K562 (cell line): ENCODE data around the gene MAPK1IP1L. TPM values are rescaled to one million over a fixed set of nuclear protein-coding genes. Genes with fewer than 3 reads are reported as not detected.

ENCODE experiments used
- ARHGAP35 ChIP-seq: fragments of 450-650 bp; IDR thresholded peaks from 2 replicates; pipeline ENCODE4 v1.6.1; 2018; ENCODE audit not compliant: partially characterized antibody
- ATF7 ChIP-seq: fragments of 450-650 bp; IDR thresholded peaks from 2 replicates; pipeline ENCODE4 v1.7.1; 2014; ENCODE audit warnings: mild to moderate bottlenecking, moderate library complexity
- CBX2 ChIP-seq: fragments of 200-600 bp; sonication (generic); IDR thresholded peaks from one replicate; pipeline ENCODE4 v1.6.1; 2012; ENCODE audit warnings: mild to moderate bottlenecking, low read length, inconsistent platforms; ENCODE audit not compliant: insufficient read depth, poor library complexity, severe bottlenecking
- EGR1 ChIP-seq: fragments of 450-650 bp; conservative IDR thresholded peaks from 2 replicates; pipeline ENCODE4 v1.6.1; 2017; ENCODE audit warnings: mild to moderate bottlenecking
- FOS ChIP-seq: IDR thresholded peaks from 3 replicates; pipeline ENCODE4 v1.6.1; 2011; ENCODE audit not compliant: insufficient read length; ENCODE audit errors: extremely low read depth
- HDAC3 ChIP-seq: fragments of 450-650 bp; IDR thresholded peaks from 2 replicates; pipeline ENCODE4 v1.6.1; 2018; ENCODE audit warnings: borderline replicate concordance, mild to moderate bottlenecking, moderate library complexity; ENCODE audit not compliant: partially characterized antibody
- IRF2 ChIP-seq: sonication (generic); formaldehyde crosslinking; IDR thresholded peaks from 2 replicates; pipeline ENCODE4 v1.8.1; 2022; ENCODE audit warnings: mild to moderate bottlenecking, missing genetic modification reagents
- MXD1 ChIP-seq: fragments of 250-450 bp; sonication (Bioruptor Pico); IDR thresholded peaks from 2 replicates; pipeline ENCODE4 v1.8.0; 2021; ENCODE audit warnings: borderline replicate concordance, mild to moderate bottlenecking, moderate library complexity; ENCODE audit not compliant: poor library complexity, severe bottlenecking
- MYC ChIP-seq, 2 experiments: fragments of 250-450 bp in 1 of 2; sonication (Bioruptor Pico) in 1 of 2; IDR thresholded peaks; 2 replicates each; pipeline versions ENCODE4 v1.5.1 to v1.6.1; 2012 to 2021; ENCODE audit warnings: low read depth in 2 of 2, borderline replicate concordance in 1 of 2, improper control_type of control experiment in 1 of 2, low read length in 1 of 2, mild to moderate bottlenecking in 1 of 2, moderate library complexity in 1 of 2
- NBN ChIP-seq: fragments of 450-650 bp; IDR thresholded peaks from 2 replicates; pipeline ENCODE4 v1.6.1; 2016; ENCODE audit warnings: low read depth, mild to moderate bottlenecking
- PCBP1 ChIP-seq: fragments of 200-400 bp; formaldehyde crosslinking; IDR thresholded peaks from 2 replicates; pipeline ENCODE4 v1.6.1; 2018; ENCODE audit warnings: mild to moderate bottlenecking, low read depth, low read length; ENCODE audit not compliant: poor library complexity, severe bottlenecking
- PHTF2 ChIP-seq: fragments of 250-450 bp; sonication (Bioruptor Pico); IDR thresholded peaks from 2 replicates; pipeline ENCODE4 v1.5.0; 2021; ENCODE audit warnings: mild to moderate bottlenecking
- RUNX1 ChIP-seq: sonication (generic); IDR thresholded peaks from 2 replicates; pipeline ENCODE4 v1.6.1; 2016; ENCODE audit warnings: antibody characterized with exemption, low read depth
- SP2 ChIP-seq: IDR thresholded peaks from 2 replicates; pipeline ENCODE4 v1.6.1; 2011; ENCODE audit warnings: mild to moderate bottlenecking, low read depth, low read length, moderate library complexity; ENCODE audit not compliant: poor library complexity, severe bottlenecking; ENCODE audit errors: extremely low read depth
- TBL1XR1 ChIP-seq, 2 experiments: IDR thresholded peaks; 2 replicates each; pipeline ENCODE4 v1.6.1; 2012; ENCODE audit warnings: improper control_type of control experiment in 2 of 2, low read length in 2 of 2, mild to moderate bottlenecking in 1 of 2
- TFAM ChIP-seq: fragments of 250-450 bp; sonication (Bioruptor Pico); conservative IDR thresholded peaks from 2 replicates; pipeline ENCODE4 v1.5.0; 2021; ENCODE audit warnings: mild to moderate bottlenecking, moderate library complexity
- ZBTB17 ChIP-seq: fragments of 450-650 bp; formaldehyde crosslinking; IDR thresholded peaks from 2 replicates; pipeline ENCODE4 v1.4.0; 2020; ENCODE audit warnings: mild to moderate bottlenecking
- ZC3H8 ChIP-seq: fragments of 450-650 bp; IDR thresholded peaks from 2 replicates; pipeline ENCODE4 v1.6.1; 2017
- ZNF253 ChIP-seq: fragments of 250-450 bp; sonication (Bioruptor Pico); conservative IDR thresholded peaks from 2 replicates; pipeline ENCODE4 v1.6.1; 2021; ENCODE audit warnings: mild to moderate bottlenecking
- ZNF395 ChIP-seq: fragments of 200-800 bp; sonication (Bioruptor generic); IDR thresholded peaks from 2 replicates; pipeline ENCODE4 v1.6.1; 2017; ENCODE audit warnings: missing genetic modification characterization, missing compliant biosample characterization
- ZNF764 ChIP-seq: fragments of 250-450 bp; sonication (Bioruptor Pico); IDR thresholded peaks from 2 replicates; pipeline ENCODE4 v1.4.0; 2020; ENCODE audit warnings: low read depth, mild to moderate bottlenecking, moderate library complexity
- ZNF79 ChIP-seq: fragments of 250-450 bp; sonication (Bioruptor Pico); IDR thresholded peaks from 2 replicates; pipeline ENCODE4 v1.4.0; 2020; ENCODE audit warnings: low read depth, mild to moderate bottlenecking, moderate library complexity
- polyA plus RNA-seq, 8 experiments: library from polyadenylated mRNA; depleted of rRNA in 4 of 8; stranded (reverse) in 5 of 8; unstranded in 3 of 8; fragments of >200 nt; fragmentation: Nextera tagmentation in 2 of 8; fragmentation: Illumina TruSeq in 1 of 8; extraction: Ambion mirVana in 2 of 8; extraction: Trizol in 1 of 8; gene quantifications; 2 replicates each; pipeline versions ENCODE4 v1.2.1 to v1.2.3, GENCODE V29; 2011 to 2014; ENCODE audit warnings: inconsistent platforms in 1 of 8, missing spikeins in 1 of 8
- total RNA-seq, 7 experiments: library from RNA; depleted of rRNA in 6 of 7; stranded (reverse); fragments of >200 nt in 6 of 7; fragmentation: Illumina TruSeq in 2 of 7; extraction: Trizol in 2 of 7; gene quantifications; 2 replicates each; pipeline versions ENCODE4 v1.2.1 to v1.2.3, GENCODE V29; 2011 to 2021; ENCODE audit warnings: low replicate concordance in 1 of 7
- TF ChIP-seq, protein P1 (sequence below): fragments of 450-650 bp; formaldehyde crosslinking; IDR thresholded peaks from 2 replicates; pipeline ENCODE4 v1.4.0; 2020; ENCODE audit warnings: mild to moderate bottlenecking, moderate library complexity
- TF ChIP-seq, protein P2 (sequence below): fragments of 250-450 bp; sonication (Bioruptor Pico); IDR thresholded peaks from 2 replicates; pipeline ENCODE4 v1.5.1; 2021; ENCODE audit warnings: mild to moderate bottlenecking

Gene MAPK1IP1L
- total and polyA plus RNA-seq, 9 of the 15 experiments (the other 6 are each of a cell fraction or from before 2014, with no cell fraction given): 32.7 to 99.4 (median 49.8) TPM

DNA sequence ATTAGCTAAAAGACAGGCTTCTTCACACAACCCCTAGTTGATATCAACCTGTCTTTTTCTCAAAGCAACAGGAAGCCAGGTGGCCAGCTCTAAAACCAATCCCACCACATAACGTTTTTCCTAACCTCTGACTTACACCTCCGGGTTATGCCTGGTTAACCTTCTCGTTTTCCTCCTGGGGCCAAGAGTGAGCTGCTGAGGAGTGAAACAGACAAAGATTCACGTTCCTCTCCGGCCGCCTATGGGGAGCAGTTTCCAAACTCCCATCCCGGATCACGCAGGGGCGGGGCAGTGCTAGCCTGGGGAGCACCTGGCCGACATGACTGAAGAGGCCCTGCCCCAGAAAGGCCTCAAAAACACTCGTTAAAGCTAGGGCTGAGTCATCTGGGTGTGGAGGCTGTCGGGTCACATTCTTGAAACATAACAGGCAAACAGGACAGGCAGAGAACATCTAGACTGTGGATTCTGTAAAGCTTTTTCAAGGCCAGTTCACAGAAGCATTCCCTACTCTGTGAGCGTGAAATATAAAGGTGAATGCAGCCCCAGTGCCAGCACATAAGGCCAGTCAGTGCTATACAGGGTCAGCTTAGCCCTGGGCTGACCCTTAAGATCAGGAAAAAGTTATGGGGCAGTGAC is 51.7 kb downstream of the MAPK1IP1L start (continued):
- TF ChIP-seq TFAM (no peak), SP2 (no peak), ATF7 (peak; percentile 31; the same call in 1 of the 2 replicates), TBL1XR1 (IDR thresholded peaks at IDR 0.05; ENCODE audit: low read length in 2 of 2) (0 out of 4 replicates have a peak, but pooled peaks of 1 of the 2 experiments have one; percentile 46), NBN (no peak), RUNX1 (no peak), ZBTB17 (no peak), IRF2 (no peak), CBX2 (no peak), PCBP1 (no peak), HDAC3 (peak; percentile 39), ZC3H8 (no peak), ZNF79 (CRISPR knock-in tag) (no peak), ZNF764 (CRISPR knock-in tag) (no peak), MXD1 (CRISPR knock-in tag) (no peak), ZNF253 (CRISPR knock-in tag) (no peak), EGR1 (no peak), ZNF395 (CRISPR knock-in tag) (0 out of 2 replicates have a peak, but pooled peaks have one; percentile 46), MYC (IDR thresholded peaks at IDR 0.05; ENCODE audit: low read depth, low read length) (0 out of 2 replicates have a peak, but pooled peaks have one; percentile 50), MYC (CRISPR knock-in tag; IDR thresholded peaks at IDR 0.05; ENCODE audit: borderline replicate concordance, low read depth) (no peak), FOS (no peak), PHTF2 (CRISPR knock-in tag) (no peak), ARHGAP35 (no peak)
- TF ChIP-seq, protein P1, sequence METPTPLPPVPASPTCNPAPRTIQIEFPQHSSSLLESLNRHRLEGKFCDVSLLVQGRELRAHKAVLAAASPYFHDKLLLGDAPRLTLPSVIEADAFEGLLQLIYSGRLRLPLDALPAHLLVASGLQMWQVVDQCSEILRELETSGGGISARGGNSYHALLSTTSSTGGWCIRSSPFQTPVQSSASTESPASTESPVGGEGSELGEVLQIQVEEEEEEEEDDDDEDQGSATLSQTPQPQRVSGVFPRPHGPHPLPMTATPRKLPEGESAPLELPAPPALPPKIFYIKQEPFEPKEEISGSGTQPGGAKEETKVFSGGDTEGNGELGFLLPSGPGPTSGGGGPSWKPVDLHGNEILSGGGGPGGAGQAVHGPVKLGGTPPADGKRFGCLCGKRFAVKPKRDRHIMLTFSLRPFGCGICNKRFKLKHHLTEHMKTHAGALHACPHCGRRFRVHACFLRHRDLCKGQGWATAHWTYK (CRISPR knock-in tag): 0 out of 2 replicates have a peak, but pooled peaks have one; percentile 14
- TF ChIP-seq, protein P2, sequence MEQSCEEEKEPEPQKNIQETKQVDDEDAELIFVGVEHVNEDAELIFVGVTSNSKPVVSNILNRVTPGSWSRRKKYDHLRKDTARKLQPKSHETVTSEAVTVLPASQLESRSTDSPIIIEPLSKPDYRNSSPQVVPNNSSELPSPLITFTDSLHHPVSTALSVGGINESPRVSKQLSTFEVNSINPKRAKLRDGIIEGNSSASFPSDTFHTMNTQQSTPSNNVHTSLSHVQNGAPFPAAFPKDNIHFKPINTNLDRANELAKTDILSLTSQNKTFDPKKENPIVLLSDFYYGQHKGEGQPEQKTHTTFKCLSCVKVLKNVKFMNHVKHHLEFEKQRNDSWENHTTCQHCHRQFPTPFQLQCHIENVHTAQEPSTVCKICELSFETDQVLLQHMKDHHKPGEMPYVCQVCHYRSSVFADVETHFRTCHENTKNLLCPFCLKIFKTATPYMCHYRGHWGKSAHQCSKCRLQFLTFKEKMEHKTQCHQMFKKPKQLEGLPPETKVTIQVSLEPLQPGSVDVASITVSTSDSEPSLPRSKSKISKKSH: no peak
